ENCODE data around the gene TLR3. TPM values are rescaled to one million over a fixed set of nuclear protein-coding genes. Genes with fewer than 3 reads are reported as not detected.

TLR3 gene
- total and polyA plus RNA-seq, 10 of the 15 experiments (the other 5 are each of a cell fraction or from before 2014, with no cell fraction given), result under 0.01 to 0.05 (median 0.03) TPM; not detected in 7

- RAD21 ChIA-PET (ENCODE audit: unreplicated experiment), result interaction anchor here (1.0 to 1.5 kb wide), 3 partner anchors 67 to 520 kb away, joined by 4 to 5 read pairs (median 5); no protein-coding TSS in a partner anchor
- Histone ChIP-seq H3K79me2 (ENCODE audit: control insufficient read depth, insufficient read depth, low read length) (no peaks in the 10 kb centered on the region), H3K27ac (ENCODE audit: control insufficient read depth, insufficient read depth) (no peak overlapping the region), H3K9ac (ENCODE audit: control insufficient read depth, insufficient read depth, low read length) (no peak overlapping the region), H3K4me2 (ENCODE audit: control insufficient read depth, insufficient read depth) (peak overlapping the region; percentile 85), H3K4me1 (ENCODE audit: control insufficient read depth, insufficient read depth, low read length) (no peaks in the 10 kb centered on the region), H4K20me1 (ENCODE audit: control insufficient read depth, insufficient read depth) (no peaks in the 10 kb centered on the region), H3K9me3 (replicated peaks; ENCODE audit: control insufficient read depth, insufficient read depth, low read length) (no peaks in the 10 kb centered on the region), H3K4me3 (no peak overlapping the region), H3K36me3 (ENCODE audit: control insufficient read depth in 2 of 2, insufficient read depth in 2 of 2, low read length in 1 of 2) (no peaks in the 10 kb centered on the region), H3K27me3 (replicated peaks in 1 of 2; ENCODE audit: control insufficient read depth in 2 of 2, insufficient read depth in 2 of 2, low read length in 1 of 2) (peaks cover 0 to 3% of the 10 kb centered on the region in 2 experiments; a peak in 2 of 4 replicates), H2AFZ (ENCODE audit: control insufficient read depth, low read depth, low read length) (peak overlapping the region; percentile 9)
- FAIRE-seq (peak; percentile 52), ATAC-seq (peak; percentile 94), DNase-seq (ENCODE audit: low read depth, low spot score) (peak; percentile 25)
- intact Hi-C loops (cut with micrococcal nuclease; ENCODE audit: unreplicated experiment) (loop anchor here (1.0 to 2.0 kb wide), 3 partner anchors 69 to 519 kb away; no protein-coding TSS in a partner anchor), in situ Hi-C loops (cut with MboI) (loop anchor here (5.0 kb wide), 1 partner anchor 69 kb away; no protein-coding TSS in a partner anchor)
- POLR2A ChIA-PET, result no interaction called here
- CTCF ChIA-PET, result interaction anchor here (0.6 to 3.6 kb wide), 6 partner anchors 11 to 519 kb away, joined by 3 to 38 read pairs (median 4); no protein-coding TSS in a partner anchor
- 16% methylated on average over 9 of the region's 9 CpGs for WGBS (ENCODE audit: insufficient coverage, insufficient replicate concordance, low lambda C conversion rate, missing lambda C conversion rate)
- no TSS peak for BruUV-seq (replicated peaks)
- SMC1A ChIA-PET (ENCODE audit: uncharacterized antibody, unreplicated experiment), result interaction anchor here (0.9 to 2.0 kb wide), 4 partner anchors 11 to 69 kb away, joined by 3 to 16 read pairs (median 6); no protein-coding TSS in a partner anchor
- TF ChIP-seq MYC (IDR thresholded peaks at IDR 0.05; ENCODE audit: insufficient read depth, insufficient read length, insufficient replicate concordance, low read length, severe bottlenecking), result no peak
- TF ChIP-seq, protein P1, sequence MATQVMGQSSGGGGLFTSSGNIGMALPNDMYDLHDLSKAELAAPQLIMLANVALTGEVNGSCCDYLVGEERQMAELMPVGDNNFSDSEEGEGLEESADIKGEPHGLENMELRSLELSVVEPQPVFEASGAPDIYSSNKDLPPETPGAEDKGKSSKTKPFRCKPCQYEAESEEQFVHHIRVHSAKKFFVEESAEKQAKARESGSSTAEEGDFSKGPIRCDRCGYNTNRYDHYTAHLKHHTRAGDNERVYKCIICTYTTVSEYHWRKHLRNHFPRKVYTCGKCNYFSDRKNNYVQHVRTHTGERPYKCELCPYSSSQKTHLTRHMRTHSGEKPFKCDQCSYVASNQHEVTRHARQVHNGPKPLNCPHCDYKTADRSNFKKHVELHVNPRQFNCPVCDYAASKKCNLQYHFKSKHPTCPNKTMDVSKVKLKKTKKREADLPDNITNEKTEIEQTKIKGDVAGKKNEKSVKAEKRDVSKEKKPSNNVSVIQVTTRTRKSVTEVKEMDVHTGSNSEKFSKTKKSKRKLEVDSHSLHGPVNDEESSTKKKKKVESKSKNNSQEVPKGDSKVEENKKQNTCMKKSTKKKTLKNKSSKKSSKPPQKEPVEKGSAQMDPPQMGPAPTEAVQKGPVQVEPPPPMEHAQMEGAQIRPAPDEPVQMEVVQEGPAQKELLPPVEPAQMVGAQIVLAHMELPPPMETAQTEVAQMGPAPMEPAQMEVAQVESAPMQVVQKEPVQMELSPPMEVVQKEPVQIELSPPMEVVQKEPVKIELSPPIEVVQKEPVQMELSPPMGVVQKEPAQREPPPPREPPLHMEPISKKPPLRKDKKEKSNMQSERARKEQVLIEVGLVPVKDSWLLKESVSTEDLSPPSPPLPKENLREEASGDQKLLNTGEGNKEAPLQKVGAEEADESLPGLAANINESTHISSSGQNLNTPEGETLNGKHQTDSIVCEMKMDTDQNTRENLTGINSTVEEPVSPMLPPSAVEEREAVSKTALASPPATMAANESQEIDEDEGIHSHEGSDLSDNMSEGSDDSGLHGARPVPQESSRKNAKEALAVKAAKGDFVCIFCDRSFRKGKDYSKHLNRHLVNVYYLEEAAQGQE (IDR thresholded peaks at IDR 0.05; ENCODE audit: low read depth, low read length), result no peak
- peak; percentile 54 to 55 (median 55); a peak in 5 of 6 replicates for TF ChIP-seq CTCF (IDR thresholded peaks at IDR 0.05 in 2 of 3, conservative IDR thresholded peaks at IDR 0.05 in 1 of 3; ENCODE audit: control insufficient read depth in 2 of 3, extremely low read depth in 1 of 3, insufficient read depth in 1 of 3, low read depth in 3 of 3, low read length in 3 of 3)
- TF ChIP-seq ZNF274 (IDR thresholded peaks at IDR 0.05; ENCODE audit: insufficient read depth, insufficient read length), result no peak
- TF ChIP-seq SMC3 (IDR thresholded peaks at IDR 0.05; ENCODE audit: borderline replicate concordance, low read length), result peak; percentile 54; the same call in 1 of the 2 replicates
- TF ChIP-seq RELA (IDR thresholded peaks at IDR 0.05; ENCODE audit: borderline replicate concordance, partially characterized antibody), result no peak
- TF ChIP-seq E4F1 (IDR thresholded peaks at IDR 0.05; ENCODE audit: borderline replicate concordance, partially characterized antibody), result no peak
- TF ChIP-seq, protein P2, sequence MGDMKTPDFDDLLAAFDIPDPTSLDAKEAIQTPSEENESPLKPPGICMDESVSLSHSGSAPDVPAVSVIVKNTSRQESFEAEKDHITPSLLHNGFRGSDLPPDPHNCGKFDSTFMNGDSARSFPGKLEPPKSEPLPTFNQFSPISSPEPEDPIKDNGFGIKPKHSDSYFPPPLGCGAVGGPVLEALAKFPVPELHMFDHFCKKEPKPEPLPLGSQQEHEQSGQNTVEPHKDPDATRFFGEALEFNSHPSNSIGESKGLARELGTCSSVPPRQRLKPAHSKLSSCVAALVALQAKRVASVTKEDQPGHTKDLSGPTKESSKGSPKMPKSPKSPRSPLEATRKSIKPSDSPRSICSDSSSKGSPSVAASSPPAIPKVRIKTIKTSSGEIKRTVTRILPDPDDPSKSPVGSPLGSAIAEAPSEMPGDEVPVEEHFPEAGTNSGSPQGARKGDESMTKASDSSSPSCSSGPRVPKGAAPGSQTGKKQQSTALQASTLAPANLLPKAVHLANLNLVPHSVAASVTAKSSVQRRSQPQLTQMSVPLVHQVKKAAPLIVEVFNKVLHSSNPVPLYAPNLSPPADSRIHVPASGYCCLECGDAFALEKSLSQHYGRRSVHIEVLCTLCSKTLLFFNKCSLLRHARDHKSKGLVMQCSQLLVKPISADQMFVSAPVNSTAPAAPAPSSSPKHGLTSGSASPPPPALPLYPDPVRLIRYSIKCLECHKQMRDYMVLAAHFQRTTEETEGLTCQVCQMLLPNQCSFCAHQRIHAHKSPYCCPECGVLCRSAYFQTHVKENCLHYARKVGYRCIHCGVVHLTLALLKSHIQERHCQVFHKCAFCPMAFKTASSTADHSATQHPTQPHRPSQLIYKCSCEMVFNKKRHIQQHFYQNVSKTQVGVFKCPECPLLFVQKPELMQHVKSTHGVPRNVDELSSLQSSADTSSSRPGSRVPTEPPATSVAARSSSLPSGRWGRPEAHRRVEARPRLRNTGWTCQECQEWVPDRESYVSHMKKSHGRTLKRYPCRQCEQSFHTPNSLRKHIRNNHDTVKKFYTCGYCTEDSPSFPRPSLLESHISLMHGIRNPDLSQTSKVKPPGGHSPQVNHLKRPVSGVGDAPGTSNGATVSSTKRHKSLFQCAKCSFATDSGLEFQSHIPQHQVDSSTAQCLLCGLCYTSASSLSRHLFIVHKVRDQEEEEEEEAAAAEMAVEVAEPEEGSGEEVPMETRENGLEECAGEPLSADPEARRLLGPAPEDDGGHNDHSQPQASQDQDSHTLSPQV (IDR thresholded peaks at IDR 0.05), result no peak
Observed at GRCh38 chr4:186067757-186068385, 1.1 kb upstream of the TLR3 start.
